Mesodermal cell (in vitro differentiated cells): ENCODE measurements around the gene DLG2.

ENCODE experiments used
- H3K27ac ChIP-seq: 2 replicates; pipeline ENCODE4 v1.7.0; 2013; ENCODE audit warnings: mild to moderate bottlenecking, low read depth, low read length, moderate library complexity; ENCODE audit not compliant: severe bottlenecking
- H3K36me3 ChIP-seq: 2 replicates; pipeline ENCODE4 v1.7.1; 2013; ENCODE audit warnings: mild to moderate bottlenecking, low read length, moderate library complexity; ENCODE audit not compliant: control insufficient read depth, insufficient read depth
- H3K4me1 ChIP-seq: one replicate; pipeline ENCODE4 v1.7.1; 2013; ENCODE audit warnings: mild to moderate bottlenecking, low read length; ENCODE audit not compliant: insufficient read depth, control insufficient read depth, poor library complexity, severe bottlenecking
- H3K4me3 ChIP-seq: 2 replicates; pipeline ENCODE4 v1.7.0; 2013; ENCODE audit warnings: low read length, control low read depth, mild to moderate bottlenecking; ENCODE audit not compliant: insufficient read depth, poor library complexity, severe bottlenecking; ENCODE audit errors: extremely low read depth
- H3K9me3 ChIP-seq: 2 replicates; pipeline ENCODE4 v1.7.1; 2013; ENCODE audit warnings: mild to moderate bottlenecking, low read length, moderate library complexity; ENCODE audit not compliant: control insufficient read depth
- WGBS, 2 experiments: methylation state at CpG; one replicate each; pipeline ENCODE4 v1.1.5; 2013; ENCODE audit warnings: missing lambda C conversion rate in 2 of 2; ENCODE audit not compliant: insufficient coverage in 2 of 2; 5-methylcytosine and 5-hydroxymethylcytosine counted together

DLG2 gene

DNA sequence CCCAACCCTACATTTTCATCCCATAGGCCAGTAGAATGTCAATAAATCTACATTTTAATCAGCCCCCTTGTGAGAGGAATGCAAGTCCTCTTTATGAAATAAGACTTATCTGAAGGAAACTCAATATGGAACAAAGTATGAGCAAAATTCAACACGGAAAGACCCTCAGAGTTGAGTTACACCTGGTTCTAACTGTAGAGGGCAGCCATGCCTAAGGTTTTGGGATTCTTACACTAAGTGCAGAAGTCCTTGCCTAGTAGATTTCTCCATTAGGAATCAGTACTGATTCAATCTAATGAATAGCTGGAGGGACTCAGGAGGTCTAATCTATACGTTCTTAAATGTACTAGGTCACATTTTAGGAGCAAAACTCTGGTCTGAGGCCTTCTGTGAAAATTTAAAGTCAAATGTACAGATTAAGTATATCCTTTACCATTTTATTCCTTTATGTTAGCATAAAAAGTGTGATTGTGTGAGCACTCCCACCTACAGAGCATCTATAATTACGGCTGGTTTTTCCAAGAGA, 904.5 kb downstream of the DLG2 start:
- WGBS, 2 experiments = 0% methylated on average over 1 of the region's 3 CpGs; no CpG with 5 or more reads in 1 of the 2 experiments
- no peaks in the 10 kb centered on the region for H3K9me3 ChIP-seq
- no peak overlapping the region for H3K27ac ChIP-seq
- H3K4me3 ChIP-seq = no peak overlapping the region
- H3K36me3 ChIP-seq = no peaks in the 10 kb centered on the region
- H3K4me1 ChIP-seq = no peaks in the 10 kb centered on the region

- Histone ChIP-seq H3K9me3 (no peaks in the 10 kb centered on the region), H3K27ac (no peak overlapping the region), H3K4me1 (no peaks in the 10 kb centered on the region), H3K4me3 (peak overlapping the region; percentile 50), H3K36me3 (no peaks in the 10 kb centered on the region)
- no CpG with 5 or more reads among the region's 1 CpG for WGBS, 2 experiments
Measured at GRCh38 chr11:84721561-84721961, 905.6 kb downstream of the DLG2 start.

DNA sequence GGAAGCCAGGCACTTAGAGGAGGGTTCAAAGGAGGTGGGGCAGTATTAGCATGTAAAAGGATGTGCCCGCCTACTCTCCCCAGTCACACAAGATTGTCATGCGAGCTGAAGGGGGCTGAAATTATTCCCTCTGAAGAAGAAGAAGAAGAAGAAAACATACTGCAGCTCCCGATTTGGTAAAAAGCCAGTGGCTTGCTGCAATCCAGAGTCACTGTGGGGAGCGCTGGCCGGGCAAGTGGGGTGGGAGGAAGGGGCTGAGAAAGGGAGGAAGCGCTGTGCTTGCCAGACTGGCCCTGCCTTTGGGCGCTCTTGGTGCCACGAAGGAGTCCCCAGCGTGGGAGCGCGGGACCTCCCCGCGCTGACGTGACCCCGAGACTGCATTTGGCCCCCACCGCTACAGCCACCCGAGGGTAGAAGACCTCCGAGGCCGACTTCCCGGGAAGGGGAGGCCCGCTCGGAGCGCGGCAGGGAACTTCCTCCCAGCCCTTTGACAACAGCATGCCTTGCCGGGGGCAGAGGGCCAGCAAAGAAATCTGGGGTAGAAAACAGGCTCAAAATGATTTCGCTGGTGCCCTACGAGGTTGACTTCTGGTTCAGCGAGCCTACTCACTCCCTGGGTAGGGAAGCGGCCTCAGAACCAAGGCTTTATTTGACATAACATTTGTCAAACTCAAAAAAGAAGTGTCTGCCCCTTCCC, 906.3 kb downstream of the DLG2 start:
- 0% methylated on average over 16 to 22 of the region's 29 CpGs for WGBS, 2 experiments

GRCh38 chr11:84719935-84720577, 907.1 kb downstream of the DLG2 start:
- Histone ChIP-seq H3K36me3 (no peaks in the 10 kb centered on the region), H3K4me3 (peak overlapping the region; percentile 50), H3K4me1 (no peaks in the 10 kb centered on the region), H3K9me3 (no peaks in the 10 kb centered on the region), H3K27ac (no peak overlapping the region)
- 0 to 1% methylated on average over 9 to 17 of the region's 26 CpGs for WGBS, 2 experiments

More for the DNA sequence above, 906.3 kb downstream of the DLG2 start:
- H3K9me3 ChIP-seq = no peaks in the 10 kb centered on the region
- peak overlapping the region; percentile 50 for H3K4me3 ChIP-seq
- H3K4me1 ChIP-seq = no peaks in the 10 kb centered on the region
- H3K36me3 ChIP-seq = no peaks in the 10 kb centered on the region
- H3K27ac ChIP-seq = no peak overlapping the region

DNA sequence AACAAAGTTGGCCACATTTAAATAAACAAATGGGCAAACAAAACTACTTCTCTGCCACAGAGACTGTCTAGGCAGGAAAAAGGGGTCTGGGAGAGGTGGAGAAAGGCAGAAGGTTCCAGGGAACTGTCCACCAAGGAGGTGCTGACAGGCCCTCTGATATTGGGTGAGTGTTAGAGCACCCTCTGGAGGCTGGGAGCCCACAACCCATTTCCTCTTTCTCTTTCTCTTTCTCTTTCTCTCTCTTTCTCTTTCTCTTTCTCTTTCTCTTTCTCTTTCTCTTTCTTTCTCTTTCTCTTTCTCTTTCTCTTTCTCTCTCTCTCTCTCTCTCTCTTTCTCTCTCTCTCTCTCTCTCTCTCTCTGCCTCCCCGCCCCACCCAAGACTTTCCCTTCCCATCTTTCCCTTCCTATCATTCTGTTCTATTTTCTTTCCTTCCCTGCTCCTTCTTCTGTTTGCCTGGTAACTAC, 912.8 kb downstream of the DLG2 start:
- no peak overlapping the region for H3K4me3 ChIP-seq
- no CpG with 5 or more reads among the region's 1 CpG for WGBS, 2 experiments
- no peaks in the 10 kb centered on the region for H3K9me3 ChIP-seq
- no peaks in the 10 kb centered on the region for H3K36me3 ChIP-seq
- no peaks in the 10 kb centered on the region for H3K4me1 ChIP-seq
- no peak overlapping the region for H3K27ac ChIP-seq

DNA sequence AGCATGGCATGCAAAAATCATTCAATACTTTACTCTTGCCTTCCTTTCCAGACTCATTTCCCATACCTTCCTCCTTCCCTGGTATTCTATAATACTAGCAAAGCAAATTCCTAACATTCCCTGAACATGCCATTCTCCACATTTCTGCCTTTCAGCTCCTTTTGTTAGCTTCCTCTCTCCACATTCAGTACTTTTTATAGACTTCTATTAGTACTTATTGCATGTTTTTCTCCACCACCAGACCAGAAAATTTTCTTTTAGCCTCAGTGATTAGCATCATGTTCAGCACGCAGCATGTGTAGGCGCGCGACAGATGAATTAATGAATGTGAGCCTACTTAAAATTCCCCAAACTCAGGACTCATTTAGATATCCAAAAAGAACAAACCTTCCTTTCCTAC, 935.3 kb downstream of the DLG2 start:
- Histone ChIP-seq H3K36me3 (no peaks in the 10 kb centered on the region), H3K9me3 (no peaks in the 10 kb centered on the region), H3K27ac (peak overlapping the region; percentile 92), H3K4me3 (no peak overlapping the region), H3K4me1 (peaks cover 6% of the 10 kb centered on the region)
- 90% methylated on average over 4 of the region's 4 CpGs; no CpG with 5 or more reads in 1 of the 2 experiments for WGBS, 2 experiments

GRCh38 chr11:84687433-84687832, 939.7 kb downstream of the DLG2 start:
- no peaks in the 10 kb centered on the region for H3K36me3 ChIP-seq
- no peak overlapping the region for H3K27ac ChIP-seq
- H3K9me3 ChIP-seq = no peaks in the 10 kb centered on the region
- H3K4me3 ChIP-seq = no peak overlapping the region
- H3K4me1 ChIP-seq = peaks cover 6% of the 10 kb centered on the region

- Histone ChIP-seq H3K4me3 (no peak overlapping the region), H3K9me3 (no peaks in the 10 kb centered on the region), H3K27ac (no peak overlapping the region), H3K4me1 (no peaks in the 10 kb centered on the region), H3K36me3 (no peaks in the 10 kb centered on the region)
- WGBS, 2 experiments = 80% methylated on average over 1 of the region's 1 CpG
Measured at GRCh38 chr11:84686716-84687115, 940.4 kb downstream of the DLG2 start.

DNA sequence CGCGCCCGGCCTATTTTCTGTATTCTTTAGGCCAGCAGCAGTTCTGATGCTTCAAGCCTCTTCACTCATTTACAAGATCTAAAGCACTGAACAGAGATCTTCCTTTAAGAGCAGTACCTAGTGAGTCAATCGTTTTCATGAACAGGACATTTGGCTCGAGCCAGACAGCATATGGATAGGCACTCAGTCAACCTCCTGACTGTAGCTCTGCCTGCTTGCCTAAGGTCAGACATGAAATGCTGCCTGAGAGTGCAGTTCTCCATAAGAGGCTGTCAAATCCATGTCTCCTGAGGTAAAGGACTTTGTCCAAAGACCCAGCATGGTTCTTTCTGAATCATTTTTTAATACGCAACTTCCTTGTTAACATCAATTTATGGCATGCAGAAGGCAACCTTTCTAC, 941.2 kb downstream of the DLG2 start:
- no peaks in the 10 kb centered on the region for H3K9me3 ChIP-seq
- H3K36me3 ChIP-seq = no peaks in the 10 kb centered on the region
- WGBS, 2 experiments = 92 to 96% methylated on average over 5 to 6 of the region's 6 CpGs
- H3K4me1 ChIP-seq = no peaks in the 10 kb centered on the region
- no peak overlapping the region for H3K4me3 ChIP-seq
- no peak overlapping the region for H3K27ac ChIP-seq

GRCh38 chr11:84685149-84685548, 942.0 kb downstream of the DLG2 start:
- H3K4me3 ChIP-seq = no peak overlapping the region
- H3K4me1 ChIP-seq = no peaks in the 10 kb centered on the region
- H3K27ac ChIP-seq = no peak overlapping the region
- no peaks in the 10 kb centered on the region for H3K9me3 ChIP-seq
- no peaks in the 10 kb centered on the region for H3K36me3 ChIP-seq

DNA sequence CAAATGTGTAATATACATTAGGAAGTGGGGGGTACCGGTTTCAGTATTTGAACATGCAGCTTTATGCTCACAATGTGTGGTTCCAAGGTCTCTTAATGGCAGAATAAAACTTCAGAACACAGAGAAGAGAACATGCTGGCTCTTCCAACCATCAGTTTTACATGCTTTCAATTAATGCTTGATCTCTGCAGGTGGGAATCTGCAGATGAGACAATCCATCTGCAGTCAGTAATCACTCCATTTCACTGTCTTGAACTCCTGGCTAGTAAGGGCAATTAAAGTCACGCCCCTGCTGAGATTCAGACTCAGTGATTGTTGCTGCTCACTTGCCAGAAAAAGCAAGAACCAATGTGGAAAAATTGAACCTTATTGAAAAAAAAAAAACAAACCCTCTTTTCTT, 945.7 kb downstream of the DLG2 start:
- Histone ChIP-seq H3K27ac (no peak overlapping the region), H3K4me1 (no peaks in the 10 kb centered on the region), H3K9me3 (no peaks in the 10 kb centered on the region), H3K36me3 (no peaks in the 10 kb centered on the region), H3K4me3 (no peak overlapping the region)
- WGBS, 2 experiments = 80% methylated on average over 1 of the region's 2 CpGs; no CpG with 5 or more reads in 1 of the 2 experiments
